ENCODE measurements around the gene IFITM2.
A peak's percentile ranks its signal among the peaks of the same experiment; 100 is the strongest.
"Not testable (repeated sequence)": the region's sequence is repeated elsewhere in the genome, so short reads cannot be mapped to it uniquely, and the experiment has no call there.

The IFITM2 gene

GRCh38 chr11:325796-326591 lies 18.4 kb downstream of the IFITM2 start:
- no peak for DNase-seq (ENCODE audit: low read depth, low spot score)

- no peak for DNase-seq (ENCODE audit: low read depth, low spot score)
These were observed 18.9 kb downstream of the IFITM2 start for GRCh38 chr11:326592-326841.

GRCh38 chr11:326842-327580 lies 19.4 kb downstream of the IFITM2 start:
- DNase-seq (ENCODE audit: low read depth, low spot score): peak; percentile 65

DNA sequence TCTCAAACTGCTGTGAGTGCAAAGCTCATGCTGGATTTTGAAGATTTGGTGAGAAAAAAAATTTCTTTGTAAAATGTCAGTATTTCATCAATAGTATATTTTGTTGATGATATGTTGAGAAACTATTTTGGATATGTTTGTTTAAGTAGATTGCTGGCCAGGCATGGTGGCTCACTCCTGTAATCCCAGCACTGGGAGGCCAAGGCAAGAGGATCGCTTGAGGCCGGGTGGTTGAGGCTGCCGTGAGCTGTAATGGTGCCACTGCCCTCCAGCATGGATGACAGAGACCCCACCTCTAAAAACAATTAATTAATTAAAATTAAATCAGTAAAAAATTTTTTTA lies 19.9 kb downstream of the IFITM2 start:
- DNase-seq (ENCODE audit: low read depth, low spot score): no peak

- DNase-seq (ENCODE audit: low read depth, low spot score): no peak
These were observed 20.4 kb downstream of the IFITM2 start for GRCh38 chr11:328012-328411.

- DNase-seq (ENCODE audit: low read depth, low spot score): not testable (repeated sequence)
These were observed 21.0 kb downstream of the IFITM2 start for GRCh38 chr11:328516-329100.

DNA sequence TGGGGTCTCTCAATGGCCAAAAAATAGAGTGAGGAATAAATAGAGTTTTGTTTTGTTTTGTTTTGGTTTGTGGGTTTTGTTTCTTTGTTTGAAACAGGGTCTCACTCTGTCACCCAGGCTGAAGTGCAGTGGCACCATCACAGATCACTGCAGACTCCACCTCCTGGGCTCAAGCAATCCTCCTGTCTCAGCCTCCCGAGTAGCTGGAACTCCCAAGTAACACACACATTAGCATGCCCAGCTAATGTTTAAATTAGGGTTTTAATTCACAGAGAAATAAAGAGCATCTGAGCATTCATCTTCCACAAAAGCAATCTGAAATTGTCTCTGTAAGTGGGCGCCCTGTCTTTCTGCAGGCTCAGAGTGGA lies 22.3 kb downstream of the IFITM2 start:
- DNase-seq (ENCODE audit: low read depth, low spot score): no peak

GRCh38 chr11:330307-330693 lies 22.7 kb downstream of the IFITM2 start:
- no peak for DNase-seq (ENCODE audit: low read depth, low spot score)

- DNase-seq (ENCODE audit: low read depth, low spot score): no peak
These were observed 23.2 kb downstream of the IFITM2 start for GRCh38 chr11:330694-331357.

DNA sequence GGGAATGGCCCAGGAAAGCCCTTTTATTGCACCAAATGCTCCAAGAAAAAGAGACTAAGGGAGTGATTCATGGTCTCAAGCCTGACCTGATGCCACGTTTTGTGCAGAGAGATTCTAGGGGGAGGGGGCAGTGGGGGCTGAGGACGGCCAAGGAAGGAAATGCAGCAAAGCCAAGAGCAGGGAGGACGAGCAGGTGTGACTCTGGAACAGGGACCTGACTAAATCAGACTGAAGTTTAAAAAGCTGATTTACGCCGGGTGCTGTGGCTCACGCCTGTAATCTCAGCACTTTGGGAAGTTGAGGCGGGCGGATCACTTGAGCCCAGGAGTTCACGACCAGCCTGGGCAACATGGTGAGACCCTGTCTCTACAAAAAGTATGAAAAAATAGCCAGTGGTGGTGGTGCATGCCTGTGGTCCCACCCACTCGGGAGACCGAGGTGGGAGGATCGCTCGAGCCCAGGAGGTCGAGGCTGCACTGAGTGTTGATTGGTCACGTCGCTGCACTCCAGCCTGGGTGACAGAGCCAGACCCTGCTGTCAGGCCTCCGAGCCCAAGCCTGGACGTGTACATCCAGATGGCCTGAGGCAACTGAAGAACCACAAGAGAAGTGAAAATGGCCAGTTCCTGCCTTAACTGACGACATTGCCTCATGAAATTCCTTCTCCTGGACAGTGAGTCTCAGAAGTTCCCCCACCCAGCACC lies 23.9 kb downstream of the IFITM2 start:
- no peak for DNase-seq (ENCODE audit: low read depth, low spot score)

- DNase-seq (ENCODE audit: low read depth, low spot score): no peak
These were observed 25.2 kb downstream of the IFITM2 start for GRCh38 chr11:332651-333480.

- not testable (repeated sequence) for DNase-seq (ENCODE audit: low read depth, low spot score)
These were observed 26.1 kb downstream of the IFITM2 start for GRCh38 chr11:333616-334263.

- DNase-seq (ENCODE audit: low read depth, low spot score): no peak
These were observed 26.8 kb downstream of the IFITM2 start for GRCh38 chr11:334264-334994.

GRCh38 chr11:335779-336658 lies 28.4 kb downstream of the IFITM2 start:
- peak; percentile 51 for DNase-seq (ENCODE audit: low read depth, low spot score)

GRCh38 chr11:336659-337198 lies 29.1 kb downstream of the IFITM2 start:
- DNase-seq (ENCODE audit: low read depth, low spot score): no peak

- no peak for DNase-seq (ENCODE audit: low read depth, low spot score)
These were observed 30.1 kb downstream of the IFITM2 start for GRCh38 chr11:337711-338110.

DNA sequence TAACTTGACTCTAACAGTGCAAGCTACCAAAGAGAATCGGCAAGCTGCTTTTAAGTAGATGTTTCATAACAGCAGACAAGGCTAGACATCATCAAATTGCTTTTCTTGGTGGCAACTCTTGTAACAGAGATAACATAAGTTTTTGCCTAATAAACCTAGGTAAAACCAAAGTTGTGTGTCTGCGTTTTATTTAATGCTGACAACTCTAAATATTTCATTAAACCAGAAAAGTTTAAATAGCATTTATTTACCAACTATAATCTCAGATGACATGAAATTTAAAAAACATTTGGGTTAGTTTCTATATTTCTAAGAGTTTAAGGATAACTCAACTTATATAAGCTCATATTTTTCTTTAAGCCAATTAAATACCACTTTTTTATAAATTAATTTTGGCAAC lies 32.3 kb downstream of the IFITM2 start:
- no peak for DNase-seq (ENCODE audit: low read depth, low spot score)

All from astrocyte of the hippocampus (primary cell).